GM12878 (cell line): ENCODE data around the gene AFG1L. TPM values are rescaled to one million over a fixed set of nuclear protein-coding genes. Genes with fewer than 3 reads are reported as not detected.

Experiments used
- ATAC-seq: fragments of 200-7000 bp; cut with Tn5 transposase; 3 replicates; pipeline ENCODE4 v1.9.1; 2020; ENCODE audit warnings: mild to moderate bottlenecking, moderate library complexity
- BruUV-seq: library from RNA; stranded (reverse); fragments of 400-500 nt; replicated peaks from 2 replicates; lab custom pipeline; 2021; lab: Mats Ljungman, UMichigan
- CTCF ChIA-PET: fragments of 300-600 bp; sonication (Branson Sonifier 250); formaldehyde crosslinking; extraction: SDS; loops from one replicate; lab custom pipeline; 2021; ENCODE audit warnings: inconsistent platforms; lab: Yijun Ruan, JAX
- POLR2A ChIA-PET: fragments of 350-600 bp; formaldehyde crosslinking; extraction: SDS; loops from one replicate; lab custom pipeline; 2021; ENCODE audit warnings: inconsistent platforms; lab: Charles Lee
- RAD21 ChIA-PET: fragments of 300-600 bp; sonication (Branson Sonifier 250); formaldehyde crosslinking; loops from one replicate; lab custom pipeline; 2023; ENCODE audit warnings: antibody characterized with exemption; ENCODE audit not compliant: unreplicated experiment; lab: Charles Lee
- SMC1A ChIA-PET: fragments of 300-600 bp; sonication (Branson Sonifier 250); formaldehyde crosslinking; loops from one replicate; lab custom pipeline; 2023; ENCODE audit not compliant: unreplicated experiment, uncharacterized antibody; lab: Charles Lee
- DNase-seq: peaks from one replicate; pipeline ENCODE4 v3.0.0-alpha.2; 2011; ENCODE audit warnings: low read depth, low spot score
- FAIRE-seq: peaks from 3 replicates; lab custom pipeline; 2011; peaks lifted over from hg19 to GRCh38; lab: Jason Lieb, UNC
- H2AFZ ChIP-seq: 2 replicates; pipeline ENCODE4 v1.6.0; 2011; ENCODE audit warnings: low read depth, low read length, control low read depth; ENCODE audit not compliant: control insufficient read depth
- H3K27ac ChIP-seq: 2 replicates; pipeline ENCODE4 v1.5.1; 2011; ENCODE audit warnings: control low read depth; ENCODE audit not compliant: control insufficient read depth, insufficient read depth
- H3K27me3 ChIP-seq, 2 experiments: replicated peaks in 1 of 2; 2 replicates each; pipeline versions ENCODE4 v1.6.0 to v1.6.1; 2011; ENCODE audit warnings: low read length in 1 of 2; ENCODE audit not compliant: control insufficient read depth in 2 of 2, insufficient read depth in 2 of 2
- H3K36me3 ChIP-seq, 2 experiments: 2 replicates each; pipeline ENCODE4 v1.5.1; 2011; ENCODE audit warnings: low read length in 1 of 2; ENCODE audit not compliant: control insufficient read depth in 2 of 2, insufficient read depth in 2 of 2
- H3K4me1 ChIP-seq: 2 replicates; pipeline ENCODE4 v1.6.1; 2011; ENCODE audit warnings: mild to moderate bottlenecking, low read length, moderate library complexity, mixed read lengths; ENCODE audit not compliant: control insufficient read depth, insufficient read depth
- H3K4me2 ChIP-seq: 2 replicates; pipeline ENCODE4 v1.6.0; 2011; ENCODE audit warnings: control low read depth; ENCODE audit not compliant: control insufficient read depth, insufficient read depth
- H3K4me3 ChIP-seq: fragments of 200-600 bp; sonication (generic); 2 replicates; pipeline ENCODE4 v1.5.1; 2016
- H3K79me2 ChIP-seq: 2 replicates; pipeline ENCODE4 v1.6.0; 2011; ENCODE audit warnings: low read length; ENCODE audit not compliant: control insufficient read depth, insufficient read depth
- H3K9ac ChIP-seq: 2 replicates; pipeline ENCODE4 v1.8.0; 2011; ENCODE audit warnings: low read length, control low read depth, mixed read lengths; ENCODE audit not compliant: control insufficient read depth, insufficient read depth
- H3K9me3 ChIP-seq: replicated peaks from 3 replicates; pipeline ENCODE4 v1.5.1; 2011; ENCODE audit warnings: mild to moderate bottlenecking, low read length; ENCODE audit not compliant: control insufficient read depth, insufficient read depth
- H4K20me1 ChIP-seq: 2 replicates; pipeline ENCODE4 v1.6.0; 2011; ENCODE audit not compliant: control insufficient read depth, insufficient read depth
- ATF2 ChIP-seq: IDR thresholded peaks from 2 replicates; pipeline ENCODE4 v1.6.1; 2012; ENCODE audit warnings: low read length, inconsistent platforms
- BRCA1 ChIP-seq: IDR thresholded peaks from 2 replicates; pipeline ENCODE4 v1.6.1; 2011; ENCODE audit warnings: low read depth, low read length, improper control_type of control experiment
- IKZF2 ChIP-seq, 2 experiments: fragments of 450-650 bp; IDR thresholded peaks; 2 replicates each; pipeline ENCODE4 v1.6.1; 2017; ENCODE audit warnings: mild to moderate bottlenecking in 2 of 2, moderate library complexity in 2 of 2
- KAT2A ChIP-seq: conservative IDR thresholded peaks from 2 replicates; pipeline ENCODE4 v1.6.1; 2011; ENCODE audit warnings: low read depth, low read length; ENCODE audit not compliant: control insufficient read depth
- KLF5 ChIP-seq: fragments of 450-650 bp; IDR thresholded peaks from 2 replicates; pipeline ENCODE4 v1.6.1; 2014; ENCODE audit warnings: mild to moderate bottlenecking; ENCODE audit not compliant: partially characterized antibody
- NFYA ChIP-seq: IDR thresholded peaks from 2 replicates; pipeline ENCODE4 v1.6.1; 2011; ENCODE audit warnings: low read depth, mild to moderate bottlenecking, low read length, improper control_type of control experiment, borderline replicate concordance
- NFYB ChIP-seq: IDR thresholded peaks from 2 replicates; pipeline ENCODE4 v1.6.1; 2011; ENCODE audit warnings: low read depth, mild to moderate bottlenecking, low read length, improper control_type of control experiment, moderate library complexity; ENCODE audit not compliant: insufficient read depth
- PAX8 ChIP-seq: fragments of 450-650 bp; IDR thresholded peaks from 2 replicates; pipeline ENCODE4 v1.6.1; 2017; ENCODE audit warnings: mild to moderate bottlenecking, moderate library complexity
- PRDM15 ChIP-seq: fragments of 450-650 bp; formaldehyde crosslinking; IDR thresholded peaks from 2 replicates; pipeline ENCODE4 v1.4.0; 2020; ENCODE audit warnings: mild to moderate bottlenecking, moderate library complexity
- STAT1 ChIP-seq: fragments of 450-650 bp; conservative IDR thresholded peaks from 2 replicates; pipeline ENCODE4 v1.6.1; 2014; ENCODE audit warnings: antibody characterized with exemption, mild to moderate bottlenecking
- STAT3 ChIP-seq: IDR thresholded peaks from 2 replicates; pipeline ENCODE4 v1.6.1; 2011; ENCODE audit warnings: low read depth, low read length, improper control_type of control experiment
- SUPT20H ChIP-seq: IDR thresholded peaks from 2 replicates; pipeline ENCODE4 v1.6.1; 2011; ENCODE audit warnings: low read depth, mild to moderate bottlenecking, low read length, moderate library complexity, borderline replicate concordance; ENCODE audit not compliant: control insufficient read depth
- SUZ12 ChIP-seq: fragments of 200-600 bp; sonication (generic); IDR thresholded peaks from one replicate; pipeline ENCODE4 v1.6.1; 2018; ENCODE audit warnings: antibody characterized with exemption, mild to moderate bottlenecking; ENCODE audit not compliant: unreplicated experiment
- ZNF217 ChIP-seq: fragments of 450-650 bp; IDR thresholded peaks from 2 replicates; pipeline ENCODE4 v1.6.1; 2017; ENCODE audit warnings: antibody characterized with exemption, mild to moderate bottlenecking
- WGBS: methylation state at CpG from one replicate; pipeline ENCODE4 v1.1.6; 2016; ENCODE audit warnings: low lambda C conversion rate; ENCODE audit not compliant: insufficient replicate concordance, insufficient coverage; ENCODE audit errors: missing lambda C conversion rate; 5-methylcytosine and 5-hydroxymethylcytosine counted together
- in situ Hi-C: fragments of 300-500 bp; cut with MboI; formaldehyde crosslinking; loops from 9 replicates; pipeline ENCODE4 v1.14.3; 2018; ENCODE audit warnings: mixed read lengths
- intact Hi-C: fragments of 100-400 bp; cut with micrococcal nuclease; formaldehyde crosslinking; loops from one replicate; pipeline ENCODE4 v1.14.2; 2022; ENCODE audit not compliant: unreplicated experiment
- polyA plus RNA-seq, 11 experiments: library from polyadenylated mRNA; depleted of rRNA in 4 of 11; unstranded in 6 of 11; stranded (reverse) in 5 of 11; fragments of >200 nt; fragmentation: Nextera tagmentation in 4 of 11; fragmentation: Illumina TruSeq in 1 of 11; extraction: Ambion mirVana in 4 of 11; extraction: Trizol in 1 of 11; gene quantifications; 1 replicate in 1 of 11; 2 replicates in 10 of 11; pipeline versions ENCODE4 v1.2.1 to v1.2.3, GENCODE V29; 2011 to 2016; ENCODE audit warnings: inconsistent platforms in 2 of 11, missing spikeins in 2 of 11, low read depth in 1 of 11
- total RNA-seq, 4 experiments: library from RNA; depleted of rRNA in 3 of 4; stranded (reverse); fragments of >200 nt in 3 of 4; fragmentation: Illumina TruSeq in 1 of 4; extraction: Trizol in 1 of 4; gene quantifications; 2 replicates each; pipeline versions ENCODE4 v1.2.1 to v1.2.3, GENCODE V29; 2013 to 2021
- TF ChIP-seq, protein P1 (sequence below): fragments of 450-650 bp; IDR thresholded peaks from 2 replicates; pipeline ENCODE4 v1.6.1; 2017; ENCODE audit warnings: borderline replicate concordance

The AFG1L gene
- total and polyA plus RNA-seq, 10 of the 15 experiments (the other 5 are each of a cell fraction or from before 2014, with no cell fraction given) = 2.3 to 9.0 (median 4.3) TPM

GRCh38 chr6:108419934-108420609 lies 125.2 kb downstream of the AFG1L start:
- DNase-seq = no peak
- RAD21 ChIA-PET = no interaction called here
- FAIRE-seq = no peak
- intact Hi-C loops (no loop called here), in situ Hi-C loops (no loop called here)
- no peaks in the 10 kb centered on the region for H4K20me1 ChIP-seq
- ATAC-seq = no peak
- WGBS = 44% methylated on average over 2 of the region's 2 CpGs
- no peaks in the 10 kb centered on the region for H3K27me3 ChIP-seq
- H3K27ac ChIP-seq = no peak overlapping the region
- POLR2A ChIA-PET = no interaction called here
- no peak overlapping the region for H2AFZ ChIP-seq
- TF ChIP-seq KLF5 = no peak
- no peak for TF ChIP-seq PAX8
- TF ChIP-seq, protein P1, sequence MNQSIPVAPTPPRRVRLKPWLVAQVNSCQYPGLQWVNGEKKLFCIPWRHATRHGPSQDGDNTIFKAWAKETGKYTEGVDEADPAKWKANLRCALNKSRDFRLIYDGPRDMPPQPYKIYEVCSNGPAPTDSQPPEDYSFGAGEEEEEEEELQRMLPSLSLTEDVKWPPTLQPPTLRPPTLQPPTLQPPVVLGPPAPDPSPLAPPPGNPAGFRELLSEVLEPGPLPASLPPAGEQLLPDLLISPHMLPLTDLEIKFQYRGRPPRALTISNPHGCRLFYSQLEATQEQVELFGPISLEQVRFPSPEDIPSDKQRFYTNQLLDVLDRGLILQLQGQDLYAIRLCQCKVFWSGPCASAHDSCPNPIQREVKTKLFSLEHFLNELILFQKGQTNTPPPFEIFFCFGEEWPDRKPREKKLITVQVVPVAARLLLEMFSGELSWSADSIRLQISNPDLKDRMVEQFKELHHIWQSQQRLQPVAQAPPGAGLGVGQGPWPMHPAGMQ = no peak
- no peak for TF ChIP-seq ZNF217
- TF ChIP-seq BRCA1 = no peak
- no peak for TF ChIP-seq IKZF2 (IDR thresholded peaks at IDR 0.05)
- no peak for TF ChIP-seq KAT2A
- no peak for TF ChIP-seq SUPT20H
- no peak for TF ChIP-seq NFYB
- TF ChIP-seq STAT1 = no peak
- TF ChIP-seq STAT3 = no peak
- TF ChIP-seq SUZ12 = no peak
- no peak for TF ChIP-seq NFYA
- no peak for TF ChIP-seq ATF2
- no peak for TF ChIP-seq PRDM15 (CRISPR knock-in tag)
- SMC1A ChIA-PET = interaction anchor here (1.1 kb wide), 1 partner anchor 12 kb away, joined by 3 read pairs; no protein-coding TSS in a partner anchor
- H3K36me3 ChIP-seq = no peaks in the 10 kb centered on the region
- BruUV-seq = no TSS peak
- CTCF ChIA-PET = no interaction called here
- H3K4me1 ChIP-seq = no peaks in the 10 kb centered on the region
- H3K4me2 ChIP-seq = no peak overlapping the region
- no peaks in the 10 kb centered on the region for H3K9me3 ChIP-seq
- no peaks in the 10 kb centered on the region for H3K79me2 ChIP-seq
- no peak overlapping the region for H3K4me3 ChIP-seq
- no peak overlapping the region for H3K9ac ChIP-seq
